ENCODE data around the gene AMOT.

AMOT gene

GRCh38 chrX:112830540-112830939 lies 10.1 kb downstream of the AMOT start:
- no peaks in the 10 kb centered on the region for H3K27me3 Mint-ChIP-seq
- H3K27ac Mint-ChIP-seq = no peak overlapping the region
- H3K9me3 Mint-ChIP-seq = no peaks in the 10 kb centered on the region
- H3K4me1 Mint-ChIP-seq = no peaks in the 10 kb centered on the region
- no peak for ATAC-seq (ENCODE audit: low read depth)
- DNase-seq (ENCODE audit: low spot score in 2 of 2) = no peak
- H3K4me3 Mint-ChIP-seq = no peak overlapping the region
- peaks cover 4% of the 10 kb centered on the region for H3K36me3 Mint-ChIP-seq

GRCh38 chrX:112827292-112827903 lies 13.2 kb downstream of the AMOT start:
- Mint-ChIP-seq H3K27me3 (no peaks in the 10 kb centered on the region), H3K9me3 (no peaks in the 10 kb centered on the region), H3K4me1 (no peaks in the 10 kb centered on the region), H3K36me3 (peaks cover 4% of the 10 kb centered on the region), H3K27ac (no peak overlapping the region), H3K4me3 (no peak overlapping the region)
- DNase-seq (ENCODE audit: low spot score in 2 of 2) = no peak
- no peak for ATAC-seq (ENCODE audit: low read depth)

GRCh38 chrX:112826023-112826422 lies 14.6 kb downstream of the AMOT start:
- H3K36me3 Mint-ChIP-seq = peaks cover 4% of the 10 kb centered on the region
- DNase-seq (ENCODE audit: low spot score in 2 of 2) (no peak), ATAC-seq (ENCODE audit: low read depth) (no peak)
- H3K27ac Mint-ChIP-seq = no peak overlapping the region
- no peaks in the 10 kb centered on the region for H3K27me3 Mint-ChIP-seq
- H3K4me1 Mint-ChIP-seq = no peaks in the 10 kb centered on the region
- H3K9me3 Mint-ChIP-seq = no peaks in the 10 kb centered on the region
- H3K4me3 Mint-ChIP-seq = no peak overlapping the region

- Mint-ChIP-seq H3K4me3 (no peak overlapping the region), H3K4me1 (no peaks in the 10 kb centered on the region), H3K27me3 (no peaks in the 10 kb centered on the region), H3K27ac (no peak overlapping the region), H3K36me3 (peaks cover 4% of the 10 kb centered on the region), H3K9me3 (no peaks in the 10 kb centered on the region)
- DNase-seq (ENCODE audit: low spot score in 2 of 2) (no peak), ATAC-seq (ENCODE audit: low read depth) (no peak)
These were observed 17.7 kb downstream of the AMOT start for GRCh38 chrX:112822892-112823291.

GRCh38 chrX:112820364-112821268 lies 20.0 kb downstream of the AMOT start:
- Mint-ChIP-seq H3K9me3 (no peaks in the 10 kb centered on the region), H3K27ac (no peak overlapping the region), H3K4me1 (no peaks in the 10 kb centered on the region), H3K36me3 (no peaks in the 10 kb centered on the region), H3K4me3 (no peak overlapping the region), H3K27me3 (no peaks in the 10 kb centered on the region)
- DNase-seq (ENCODE audit: low spot score in 2 of 2) (no peak), ATAC-seq (ENCODE audit: low read depth) (no peak)

- Mint-ChIP-seq H3K27ac (no peak overlapping the region), H3K9me3 (no peaks in the 10 kb centered on the region), H3K27me3 (no peaks in the 10 kb centered on the region), H3K4me1 (no peaks in the 10 kb centered on the region), H3K4me3 (no peak overlapping the region), H3K36me3 (no peaks in the 10 kb centered on the region)
- no peak for ATAC-seq (ENCODE audit: low read depth)
- no peak for DNase-seq (ENCODE audit: low spot score in 2 of 2)
These were observed 20.8 kb downstream of the AMOT start for GRCh38 chrX:112819813-112820212.

- H3K9me3 Mint-ChIP-seq = no peaks in the 10 kb centered on the region
- ATAC-seq (ENCODE audit: low read depth) (no peak), DNase-seq (ENCODE audit: low spot score in 2 of 2) (no peak)
- no peaks in the 10 kb centered on the region for H3K27me3 Mint-ChIP-seq
- no peaks in the 10 kb centered on the region for H3K4me1 Mint-ChIP-seq
- H3K4me3 Mint-ChIP-seq = no peak overlapping the region
- H3K36me3 Mint-ChIP-seq = no peaks in the 10 kb centered on the region
- H3K27ac Mint-ChIP-seq = no peak overlapping the region
These were observed 21.5 kb downstream of the AMOT start for GRCh38 chrX:112819008-112819640.

GRCh38 chrX:112818114-112819007 lies 22.3 kb downstream of the AMOT start:
- Mint-ChIP-seq H3K27me3 (no peaks in the 10 kb centered on the region), H3K9me3 (no peaks in the 10 kb centered on the region), H3K27ac (no peak overlapping the region), H3K4me3 (no peak overlapping the region), H3K36me3 (peaks cover 1% of the 10 kb centered on the region), H3K4me1 (no peaks in the 10 kb centered on the region)
- ATAC-seq (ENCODE audit: low read depth) = no peak
- no peak for DNase-seq (ENCODE audit: low spot score in 2 of 2)

GRCh38 chrX:112816908-112817307 lies 23.7 kb downstream of the AMOT start:
- ATAC-seq (ENCODE audit: low read depth) = no peak
- no peak overlapping the region for H3K27ac Mint-ChIP-seq
- no peaks in the 10 kb centered on the region for H3K27me3 Mint-ChIP-seq
- H3K9me3 Mint-ChIP-seq = no peaks in the 10 kb centered on the region
- peaks cover 3% of the 10 kb centered on the region for H3K36me3 Mint-ChIP-seq
- no peak for DNase-seq (ENCODE audit: low spot score in 2 of 2)
- no peak overlapping the region for H3K4me3 Mint-ChIP-seq
- H3K4me1 Mint-ChIP-seq = no peaks in the 10 kb centered on the region

GRCh38 chrX:112814496-112814895 lies 26.1 kb downstream of the AMOT start:
- Mint-ChIP-seq H3K27me3 (no peaks in the 10 kb centered on the region), H3K27ac (no peak overlapping the region), H3K36me3 (peaks cover 4% of the 10 kb centered on the region), H3K9me3 (no peaks in the 10 kb centered on the region), H3K4me3 (no peak overlapping the region), H3K4me1 (no peaks in the 10 kb centered on the region)
- no peak for DNase-seq (ENCODE audit: low spot score in 2 of 2)
- ATAC-seq (ENCODE audit: low read depth) = no peak

GRCh38 chrX:112812741-112813140 lies 27.9 kb downstream of the AMOT start:
- DNase-seq (ENCODE audit: low spot score in 2 of 2) (no peak), ATAC-seq (ENCODE audit: low read depth) (no peak)
- Mint-ChIP-seq H3K4me3 (no peak overlapping the region), H3K4me1 (no peaks in the 10 kb centered on the region), H3K9me3 (no peaks in the 10 kb centered on the region), H3K27ac (no peak overlapping the region), H3K27me3 (no peaks in the 10 kb centered on the region), H3K36me3 (peaks cover 7% of the 10 kb centered on the region)

GRCh38 chrX:112808651-112809195 lies 31.9 kb downstream of the AMOT start:
- no peaks in the 10 kb centered on the region for H3K4me1 Mint-ChIP-seq
- DNase-seq (ENCODE audit: low spot score in 2 of 2) (no peak), ATAC-seq (ENCODE audit: low read depth) (no peak)
- peaks cover 14% of the 10 kb centered on the region for H3K36me3 Mint-ChIP-seq
- H3K9me3 Mint-ChIP-seq = no peaks in the 10 kb centered on the region
- no peak overlapping the region for H3K4me3 Mint-ChIP-seq
- no peak overlapping the region for H3K27ac Mint-ChIP-seq
- no peaks in the 10 kb centered on the region for H3K27me3 Mint-ChIP-seq

- no peaks in the 10 kb centered on the region for H3K9me3 Mint-ChIP-seq
These were observed 32.6 kb downstream of the AMOT start for GRCh38 chrX:112808007-112808406.

More at GRCh38 chrX:112808007-112808406, 32.6 kb downstream of the AMOT start:
- H3K27ac Mint-ChIP-seq = no peak overlapping the region
- peaks cover 12% of the 10 kb centered on the region for H3K36me3 Mint-ChIP-seq
- DNase-seq (ENCODE audit: low spot score in 2 of 2) (no peak), ATAC-seq (ENCODE audit: low read depth) (no peak)
- H3K27me3 Mint-ChIP-seq = no peaks in the 10 kb centered on the region
- no peaks in the 10 kb centered on the region for H3K4me1 Mint-ChIP-seq
- H3K4me3 Mint-ChIP-seq = no peak overlapping the region
